ENCODE measurements around the gene TM7SF3.

Gene TM7SF3

DNA sequence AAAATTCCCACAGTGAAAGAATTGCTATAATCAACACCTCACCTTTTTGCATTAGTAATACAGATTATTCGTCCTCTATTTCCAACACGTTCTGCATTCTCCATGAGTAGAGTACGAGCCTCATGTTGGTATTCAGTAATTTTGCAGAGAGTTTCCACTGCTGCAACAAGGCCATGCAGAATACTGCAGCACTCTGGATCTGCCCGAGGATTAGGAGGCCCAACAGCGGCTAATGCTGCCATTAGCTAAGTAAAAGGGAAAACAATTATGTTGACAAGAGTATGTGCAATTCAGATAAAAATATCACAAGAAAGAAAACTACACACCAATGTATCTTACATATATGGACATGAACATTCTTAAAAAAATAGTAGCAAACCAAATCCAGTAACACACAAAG lies 85.5 kb downstream of the TM7SF3 start:
- DNase-seq (ENCODE audit: low read depth in 2 of 2), result no peak

All from activated CD8-positive, alpha-beta memory T cell treated with anti-CD3 and anti-CD28 coated beads for 4 hours (primary cell).